HepG2 (cell line): ENCODE results near the gene MFSD12. TPM values are rescaled to one million over a fixed set of nuclear protein-coding genes. Genes with fewer than 3 reads are reported as not detected.

Experiments
- DMAP1 ChIP-seq: IDR thresholded peaks from 2 replicates; pipeline ENCODE4 v1.6.1; 2016
- EEA1 ChIP-seq: sonication (generic); formaldehyde crosslinking; IDR thresholded peaks from 2 replicates; pipeline ENCODE4 v1.5.1; 2020; ENCODE audit warnings: mild to moderate bottlenecking, missing genetic modification reagents, borderline replicate concordance
- ELK4 ChIP-seq: sonication (generic); formaldehyde crosslinking; IDR thresholded peaks from 2 replicates; pipeline ENCODE4 v1.9.0; 2021; ENCODE audit warnings: missing genetic modification reagents, borderline replicate concordance
- HDAC2 ChIP-seq: sonication (generic); formaldehyde crosslinking; IDR thresholded peaks from 2 replicates; pipeline ENCODE4 v1.4.0; 2020; ENCODE audit warnings: missing genetic modification reagents
- HES4 ChIP-seq: sonication (generic); formaldehyde crosslinking; IDR thresholded peaks from 2 replicates; pipeline ENCODE4 v1.9.0; 2021; ENCODE audit warnings: mild to moderate bottlenecking, missing genetic modification reagents, borderline replicate concordance
- KDM4B ChIP-seq: sonication (generic); formaldehyde crosslinking; IDR thresholded peaks from 2 replicates; pipeline ENCODE4 v1.4.0; 2020; ENCODE audit warnings: missing genetic modification reagents
- MEIS1 ChIP-seq: sonication (generic); formaldehyde crosslinking; IDR thresholded peaks from 2 replicates; pipeline ENCODE4 v1.9.0; 2021; ENCODE audit warnings: mild to moderate bottlenecking, missing genetic modification reagents, moderate library complexity, borderline replicate concordance
- NFE2L2 ChIP-seq: fragments of 150-350 bp; IDR thresholded peaks from 2 replicates; pipeline ENCODE4 v1.6.1; 2014; ENCODE audit warnings: low read length
- REL ChIP-seq: sonication (generic); formaldehyde crosslinking; conservative IDR thresholded peaks from 2 replicates; pipeline ENCODE4 v1.8.0; 2022; ENCODE audit warnings: mild to moderate bottlenecking, missing genetic modification reagents, moderate library complexity
- SMARCE1 ChIP-seq: fragments of 450-650 bp; IDR thresholded peaks from 2 replicates; pipeline ENCODE4 v1.6.1; 2017; ENCODE audit warnings: borderline replicate concordance
- SYNCRIP ChIP-seq: fragments of 200-400 bp; formaldehyde crosslinking; IDR thresholded peaks from 2 replicates; pipeline ENCODE4 v1.6.1; 2018; ENCODE audit warnings: mild to moderate bottlenecking, low read depth, low read length; ENCODE audit not compliant: insufficient read depth
- TSC22D2 ChIP-seq: sonication (generic); formaldehyde crosslinking; IDR thresholded peaks from 2 replicates; pipeline ENCODE4 v1.5.1; 2020; ENCODE audit warnings: missing genetic modification reagents, mild to moderate bottlenecking, borderline replicate concordance
- ZFP62 ChIP-seq: sonication (generic); formaldehyde crosslinking; IDR thresholded peaks from 2 replicates; pipeline ENCODE4 v1.4.0; 2020; ENCODE audit warnings: missing genetic modification reagents
- ZIK1 ChIP-seq: sonication (generic); formaldehyde crosslinking; IDR thresholded peaks from 2 replicates; pipeline ENCODE4 v1.5.0; 2020; ENCODE audit warnings: mild to moderate bottlenecking, low read depth, missing genetic modification reagents, borderline replicate concordance
- ZNF333 ChIP-seq: sonication (generic); formaldehyde crosslinking; IDR thresholded peaks from 2 replicates; pipeline ENCODE4 v1.4.0; 2020; ENCODE audit warnings: mild to moderate bottlenecking, missing genetic modification reagents, borderline replicate concordance
- ZNF34 ChIP-seq: sonication (generic); formaldehyde crosslinking; IDR thresholded peaks from 2 replicates; pipeline ENCODE4 v1.4.0; 2020; ENCODE audit warnings: mild to moderate bottlenecking, missing genetic modification reagents, borderline replicate concordance
- ZNF382 ChIP-seq: sonication (generic); formaldehyde crosslinking; IDR thresholded peaks from 2 replicates; pipeline ENCODE4 v1.5.0; 2020; ENCODE audit warnings: missing genetic modification reagents, mild to moderate bottlenecking, borderline replicate concordance
- ZNF510 ChIP-seq: sonication (generic); formaldehyde crosslinking; IDR thresholded peaks from 2 replicates; pipeline ENCODE4 v1.4.0; 2020; ENCODE audit warnings: low read depth, mild to moderate bottlenecking, missing genetic modification reagents
- ZNF670 ChIP-seq: sonication (generic); formaldehyde crosslinking; IDR thresholded peaks from 2 replicates; pipeline ENCODE4 v1.8.0; 2022; ENCODE audit warnings: mild to moderate bottlenecking, missing genetic modification reagents, borderline replicate concordance
- ZNF691 ChIP-seq: sonication (generic); formaldehyde crosslinking; IDR thresholded peaks from 2 replicates; pipeline ENCODE4 v1.4.0; 2020; ENCODE audit warnings: missing genetic modification reagents, low read depth, mild to moderate bottlenecking, borderline replicate concordance
- ZNF777 ChIP-seq: sonication (generic); formaldehyde crosslinking; IDR thresholded peaks from 2 replicates; pipeline ENCODE4 v1.4.0; 2020; ENCODE audit warnings: missing genetic modification reagents
- polyA plus RNA-seq, 8 experiments: library from polyadenylated mRNA; depleted of rRNA in 3 of 8; stranded (reverse) in 7 of 8; unstranded in 1 of 8; fragments of >200 nt; fragmentation: Illumina TruSeq in 4 of 8; extraction: Trizol in 4 of 8; gene quantifications; 2 replicates each; pipeline versions ENCODE4 v1.2.1 to v1.2.3, GENCODE V29; 2011 to 2016; ENCODE audit warnings: low read depth in 4 of 8, missing spikeins in 1 of 8, mixed read lengths in 1 of 8; ENCODE audit not compliant: insufficient read depth in 1 of 8
- total RNA-seq, 5 experiments: library from RNA; depleted of rRNA; stranded (reverse); fragments of >200 nt; fragmentation: Illumina TruSeq; extraction: Trizol; gene quantifications; 2 replicates each; pipeline ENCODE4 v1.2.3, GENCODE V29; 2016; ENCODE audit warnings: low read depth in 1 of 5
- TF ChIP-seq, protein P1 (sequence below): sonication (generic); formaldehyde crosslinking; IDR thresholded peaks from 2 replicates; pipeline ENCODE4 v1.4.0; 2020; ENCODE audit warnings: mild to moderate bottlenecking, missing genetic modification reagents
- TF ChIP-seq, protein P2 (sequence below): IDR thresholded peaks from 2 replicates; pipeline ENCODE4 v1.6.1; 2016; ENCODE audit warnings: low read depth, borderline replicate concordance

MFSD12 gene
- total and polyA plus RNA-seq, 2 of the 13 experiments (the other 11 are each of a cell fraction or from before 2014, with no cell fraction given) = 27.2 to 29.1 TPM

GRCh38 chr19:3505598-3506383, 51.6 kb downstream of the MFSD12 start, which contains the start of gene FZR1 (continued):
- TF ChIP-seq ZFP62 (CRISPR knock-in tag) (no peak), NFE2L2 (no peak), SMARCE1 (no peak), ZIK1 (CRISPR knock-in tag) (no peak), EEA1 (no peak), ZNF691 (CRISPR knock-in tag) (0 out of 2 replicates have a peak, but pooled peaks have one; percentile 43), ZNF777 (no peak), ZNF510 (CRISPR knock-in tag) (0 out of 2 replicates have a peak, but pooled peaks have one; percentile 33), HES4 (no peak; the same call in 1 of the 2 replicates), ZNF670 (CRISPR knock-in tag) (no peak), TSC22D2 (CRISPR knock-in tag) (no peak), KDM4B (CRISPR knock-in tag) (peak; percentile 26; the same call in 1 of the 2 replicates), ELK4 (no peak), ZNF34 (CRISPR knock-in tag) (0 out of 2 replicates have a peak, but pooled peaks have one; percentile 65), SYNCRIP (no peak), DMAP1 (CRISPR knock-in tag) (peak; percentile 82), MEIS1 (CRISPR knock-in tag) (no peak), ZNF382 (CRISPR knock-in tag) (no peak), REL (CRISPR knock-in tag) (0 out of 2 replicates have a peak, but pooled peaks have one; percentile 46), ZNF333 (no peak), HDAC2 (CRISPR knock-in tag) (peak; percentile 47; the same call in 1 of the 2 replicates)
- TF ChIP-seq, protein P1, sequence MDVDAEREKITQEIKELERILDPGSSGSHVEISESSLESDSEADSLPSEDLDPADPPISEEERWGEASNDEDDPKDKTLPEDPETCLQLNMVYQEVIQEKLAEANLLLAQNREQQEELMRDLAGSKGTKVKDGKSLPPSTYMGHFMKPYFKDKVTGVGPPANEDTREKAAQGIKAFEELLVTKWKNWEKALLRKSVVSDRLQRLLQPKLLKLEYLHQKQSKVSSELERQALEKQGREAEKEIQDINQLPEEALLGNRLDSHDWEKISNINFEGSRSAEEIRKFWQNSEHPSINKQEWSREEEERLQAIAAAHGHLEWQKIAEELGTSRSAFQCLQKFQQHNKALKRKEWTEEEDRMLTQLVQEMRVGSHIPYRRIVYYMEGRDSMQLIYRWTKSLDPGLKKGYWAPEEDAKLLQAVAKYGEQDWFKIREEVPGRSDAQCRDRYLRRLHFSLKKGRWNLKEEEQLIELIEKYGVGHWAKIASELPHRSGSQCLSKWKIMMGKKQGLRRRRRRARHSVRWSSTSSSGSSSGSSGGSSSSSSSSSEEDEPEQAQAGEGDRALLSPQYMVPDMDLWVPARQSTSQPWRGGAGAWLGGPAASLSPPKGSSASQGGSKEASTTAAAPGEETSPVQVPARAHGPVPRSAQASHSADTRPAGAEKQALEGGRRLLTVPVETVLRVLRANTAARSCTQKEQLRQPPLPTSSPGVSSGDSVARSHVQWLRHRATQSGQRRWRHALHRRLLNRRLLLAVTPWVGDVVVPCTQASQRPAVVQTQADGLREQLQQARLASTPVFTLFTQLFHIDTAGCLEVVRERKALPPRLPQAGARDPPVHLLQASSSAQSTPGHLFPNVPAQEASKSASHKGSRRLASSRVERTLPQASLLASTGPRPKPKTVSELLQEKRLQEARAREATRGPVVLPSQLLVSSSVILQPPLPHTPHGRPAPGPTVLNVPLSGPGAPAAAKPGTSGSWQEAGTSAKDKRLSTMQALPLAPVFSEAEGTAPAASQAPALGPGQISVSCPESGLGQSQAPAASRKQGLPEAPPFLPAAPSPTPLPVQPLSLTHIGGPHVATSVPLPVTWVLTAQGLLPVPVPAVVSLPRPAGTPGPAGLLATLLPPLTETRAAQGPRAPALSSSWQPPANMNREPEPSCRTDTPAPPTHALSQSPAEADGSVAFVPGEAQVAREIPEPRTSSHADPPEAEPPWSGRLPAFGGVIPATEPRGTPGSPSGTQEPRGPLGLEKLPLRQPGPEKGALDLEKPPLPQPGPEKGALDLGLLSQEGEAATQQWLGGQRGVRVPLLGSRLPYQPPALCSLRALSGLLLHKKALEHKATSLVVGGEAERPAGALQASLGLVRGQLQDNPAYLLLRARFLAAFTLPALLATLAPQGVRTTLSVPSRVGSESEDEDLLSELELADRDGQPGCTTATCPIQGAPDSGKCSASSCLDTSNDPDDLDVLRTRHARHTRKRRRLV (CRISPR knock-in tag) = no peak
- TF ChIP-seq, protein P2, sequence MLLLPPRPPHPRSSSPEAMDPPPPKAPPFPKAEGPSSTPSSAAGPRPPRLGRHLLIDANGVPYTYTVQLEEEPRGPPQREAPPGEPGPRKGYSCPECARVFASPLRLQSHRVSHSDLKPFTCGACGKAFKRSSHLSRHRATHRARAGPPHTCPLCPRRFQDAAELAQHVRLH (CRISPR knock-in tag) = peak; percentile 65; the same call in 1 of the 2 replicates
